GM18873 (cell line): Measurements from ENCODE around the gene DNMT1.

ENCODE experiments used
- ATAC-seq: cut with Tn5 transposase; IDR thresholded peaks from one replicate; pipeline ENCODE4 v1.9.1; 2021; ENCODE audit warnings: mild to moderate bottlenecking, moderate library complexity, moderate number of reproducible peaks; ENCODE audit not compliant: unreplicated experiment, low FRiP score

The DNMT1 gene

DNA sequence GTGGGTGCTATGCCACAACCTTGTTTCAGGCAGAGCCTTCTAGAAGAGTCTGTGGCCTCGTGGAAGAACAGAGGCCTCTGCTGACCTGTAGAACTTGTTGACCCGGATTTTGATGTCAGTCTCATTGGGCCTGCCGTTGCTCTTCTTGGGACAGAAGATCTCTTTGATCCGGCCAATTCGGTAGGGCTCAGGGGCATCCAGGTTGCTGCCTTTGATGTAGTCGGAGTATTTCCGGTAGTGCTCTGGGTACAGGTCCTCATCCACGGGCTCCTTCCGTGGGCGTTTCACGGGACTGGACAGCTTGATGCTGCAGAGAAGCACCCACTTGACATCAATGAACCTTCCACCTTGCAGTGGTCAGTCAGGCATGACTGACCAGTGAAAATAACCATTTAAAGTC lies 51.1 kb downstream of the DNMT1 start:
- no peak for ATAC-seq

- no peak for ATAC-seq
These were observed 51.9 kb downstream of the DNMT1 start for GRCh38 chr19:10142701-10143375.

GRCh38 chr19:10141973-10142372 lies 52.8 kb downstream of the DNMT1 start:
- no peak for ATAC-seq

DNA sequence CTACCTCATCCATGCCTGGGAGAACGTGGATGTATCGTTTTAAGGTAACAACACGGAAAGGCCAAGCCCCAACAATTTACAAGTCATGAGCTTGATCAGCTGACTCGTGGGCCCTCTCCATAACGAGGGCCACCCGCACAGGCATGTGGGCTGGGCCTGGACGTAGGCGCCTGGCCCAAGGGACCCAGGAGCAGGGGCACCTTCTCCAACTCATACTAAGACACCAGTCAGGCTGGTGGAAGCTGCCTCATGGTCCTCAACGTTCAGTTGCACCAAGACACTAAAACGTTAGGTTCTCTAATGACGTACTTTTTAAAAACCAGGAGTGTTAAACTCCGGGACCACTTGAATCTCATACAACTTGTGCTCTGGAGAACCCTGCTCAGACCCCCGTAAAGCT lies 53.3 kb downstream of the DNMT1 start:
- ATAC-seq: no peak

- ATAC-seq: no peak
These were observed 54.8 kb downstream of the DNMT1 start for GRCh38 chr19:10139952-10140351.

DNA sequence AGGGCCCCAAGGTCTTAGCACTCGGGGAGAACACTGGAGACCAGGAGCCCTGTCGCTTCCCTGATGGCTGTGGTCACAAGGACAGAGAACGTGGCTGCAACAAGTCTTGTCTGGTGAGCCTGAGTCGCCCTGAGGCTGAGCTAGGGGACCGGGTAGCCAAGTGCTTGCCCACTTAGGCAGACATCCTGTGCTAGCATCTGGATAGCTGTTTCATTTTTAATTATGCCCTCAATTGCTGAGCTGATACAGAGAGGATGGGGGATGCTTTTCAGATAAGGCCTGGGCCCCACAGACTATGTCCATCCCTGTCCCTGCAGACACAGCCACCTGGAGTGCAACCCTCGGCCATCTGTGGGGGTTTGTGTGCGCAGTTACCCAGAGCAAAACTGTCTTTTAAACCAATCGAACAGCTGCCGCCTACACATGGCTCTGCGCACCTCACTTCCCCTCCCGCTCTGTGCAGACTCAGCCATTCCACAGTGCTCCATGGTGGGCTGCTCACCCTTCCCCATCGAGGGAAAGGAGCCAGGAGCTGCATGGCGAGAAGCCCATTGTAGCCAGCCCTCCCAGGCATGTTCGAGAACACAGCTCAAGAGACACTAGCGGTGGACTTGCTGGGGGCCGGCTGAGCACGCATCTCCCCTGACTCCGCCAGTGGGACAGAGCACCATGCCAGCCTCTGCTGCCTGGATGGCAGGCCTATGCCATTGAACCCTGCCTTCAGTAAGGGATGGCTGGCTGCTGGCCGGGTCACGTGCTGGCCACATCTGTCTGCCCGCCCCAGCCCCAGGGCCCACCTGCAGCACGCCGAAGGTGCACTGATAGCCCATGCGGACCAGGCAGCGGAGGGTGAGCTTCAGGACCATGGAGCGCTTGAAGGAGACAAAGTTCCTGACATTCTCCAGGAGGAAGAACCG lies 55.6 kb downstream of the DNMT1 start:
- ATAC-seq: no peak

GRCh38 chr19:10137751-10138682 lies 56.7 kb downstream of the DNMT1 start:
- ATAC-seq: no peak

GRCh38 chr19:10136936-10137335 lies 57.8 kb downstream of the DNMT1 start:
- ATAC-seq: no peak

DNA sequence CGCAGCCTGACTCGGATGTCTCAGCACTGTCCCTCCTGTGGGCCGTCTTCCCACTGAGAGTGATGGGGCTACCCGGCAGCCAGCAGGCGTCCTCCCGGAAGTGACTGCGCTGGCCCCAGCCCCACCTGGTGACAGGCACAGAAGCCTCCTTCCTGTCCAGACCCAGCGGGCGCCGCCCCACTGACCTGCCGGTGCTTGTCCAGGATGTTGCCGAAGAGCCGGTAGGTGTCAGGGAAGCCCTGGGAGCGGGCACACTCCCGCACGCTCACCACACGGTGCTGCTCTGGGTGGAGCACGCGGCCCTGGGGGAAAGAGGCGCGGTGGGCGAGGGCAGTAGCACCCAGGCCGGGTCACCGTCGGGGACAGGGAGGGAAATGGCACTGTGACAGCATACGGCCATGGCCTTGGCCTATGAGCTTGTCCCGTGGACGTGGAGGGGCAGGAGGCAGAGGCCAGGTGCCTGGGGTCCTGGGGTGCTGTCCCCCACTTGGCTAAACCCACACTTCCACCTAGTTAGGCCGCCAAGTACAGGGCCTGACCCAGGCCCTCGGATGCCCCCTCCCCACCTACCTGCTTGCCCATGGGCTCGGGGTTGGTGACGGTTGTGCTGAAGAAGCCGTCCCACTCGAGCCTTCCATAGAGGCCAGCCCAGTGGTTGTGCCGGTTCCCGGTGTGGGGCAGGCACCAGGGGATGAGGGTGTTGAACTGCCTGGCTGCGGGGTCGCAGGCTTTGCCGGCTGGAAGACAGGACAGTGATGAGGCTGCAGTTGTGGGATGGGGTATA lies 59.0 kb downstream of the DNMT1 start:
- no peak for ATAC-seq

GRCh38 chr19:10134040-10134439 lies 60.7 kb downstream of the DNMT1 start:
- ATAC-seq: no peak

- ATAC-seq: no peak
These were observed 61.2 kb downstream of the DNMT1 start for GRCh38 chr19:10133596-10133995.

DNA sequence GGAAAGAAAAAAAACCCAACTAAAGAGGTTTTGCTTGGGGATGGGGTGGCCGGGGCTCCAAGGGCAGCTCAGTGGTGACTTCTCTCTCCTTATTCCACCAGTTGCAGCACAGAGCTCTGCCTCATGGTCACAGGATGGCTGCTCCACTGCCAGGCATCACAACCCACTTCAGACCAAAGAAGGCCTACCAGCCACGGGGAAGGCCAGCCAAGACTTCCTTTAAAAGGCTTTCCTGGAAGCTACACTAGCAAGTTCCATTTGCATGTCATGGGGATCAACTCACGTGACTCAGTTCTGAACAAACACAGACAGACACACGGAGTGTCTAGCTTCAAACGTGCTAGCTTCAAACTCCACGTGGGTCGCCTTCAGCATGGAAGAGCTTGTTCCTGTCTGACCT lies 61.8 kb downstream of the DNMT1 start:
- no peak for ATAC-seq

- ATAC-seq: no peak
These were observed 68.5 kb downstream of the DNMT1 start for GRCh38 chr19:10126213-10126639.

DNA sequence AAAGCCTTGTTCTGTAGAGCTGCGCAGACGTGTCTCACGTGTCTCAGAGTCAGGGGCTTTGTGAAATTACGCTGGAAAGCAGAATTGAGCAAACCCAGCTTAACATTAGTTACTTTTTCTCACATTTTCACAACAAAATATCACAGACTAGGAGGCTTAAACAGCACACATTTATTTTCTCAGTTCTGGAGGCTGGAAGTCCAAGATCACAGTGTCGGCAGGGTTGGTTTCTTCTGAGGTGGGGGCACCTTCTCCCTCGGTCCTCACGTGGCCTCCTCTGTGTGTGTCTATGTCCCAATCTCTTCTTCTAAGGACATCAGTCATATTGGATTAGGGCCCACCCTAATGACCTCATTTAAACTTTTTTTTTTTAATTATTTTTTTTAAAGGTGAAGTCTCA lies 70.3 kb downstream of the DNMT1 start:
- ATAC-seq: no peak

- no peak for ATAC-seq
These were observed 72.7 kb downstream of the DNMT1 start for GRCh38 chr19:10122045-10122444.

DNA sequence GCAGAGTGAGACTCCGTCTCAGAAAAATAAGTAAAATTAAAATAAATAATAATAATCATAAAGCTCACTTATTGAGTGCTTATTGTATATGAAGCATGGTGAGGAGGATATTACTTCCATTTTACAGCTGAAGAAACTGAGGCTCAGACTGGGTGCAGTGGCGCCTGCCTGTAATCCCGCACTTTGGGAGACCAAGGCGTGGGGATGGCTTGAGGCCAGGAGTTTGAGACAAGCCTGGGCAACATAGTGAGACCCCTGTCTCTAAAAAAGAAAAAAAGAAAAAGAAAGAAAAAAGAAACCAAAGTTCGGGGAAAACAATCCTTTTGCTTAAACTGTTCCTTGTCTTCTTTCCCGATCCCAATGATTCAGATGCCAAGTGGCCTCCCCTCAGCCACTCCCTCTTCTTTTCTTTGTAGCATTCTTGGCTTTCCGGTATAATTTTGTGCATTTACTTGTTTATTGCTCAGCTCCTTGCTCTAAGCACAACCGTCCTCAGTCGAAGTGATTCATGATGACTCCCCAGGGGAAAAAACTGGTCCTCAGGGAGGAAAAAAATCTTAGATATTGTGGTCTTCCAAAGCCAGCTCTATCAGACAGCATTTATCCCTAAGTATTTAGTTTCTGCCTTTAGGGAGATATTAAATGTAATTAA lies 74.1 kb downstream of the DNMT1 start:
- ATAC-seq: no peak

DNA sequence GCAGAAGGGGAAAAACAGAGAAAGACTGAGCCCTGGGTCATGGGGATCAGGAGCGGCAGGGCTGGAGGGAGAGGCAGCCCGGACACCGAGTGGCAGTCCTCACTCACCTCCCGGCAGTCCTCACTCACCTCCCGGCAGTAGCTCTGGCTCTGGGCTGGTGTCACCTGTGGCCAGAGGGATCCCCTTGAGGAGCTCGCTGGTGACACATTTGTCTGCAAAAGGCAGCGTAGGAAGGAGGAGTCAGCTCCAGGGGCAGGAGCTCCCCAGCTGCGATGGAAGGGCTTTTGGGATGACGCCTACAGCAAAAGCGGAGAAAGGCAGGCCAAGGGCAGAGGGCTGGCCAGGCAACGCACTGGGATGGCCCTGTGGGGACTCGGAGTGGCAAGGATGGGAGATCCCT lies 75.8 kb downstream of the DNMT1 start:
- no peak for ATAC-seq

DNA sequence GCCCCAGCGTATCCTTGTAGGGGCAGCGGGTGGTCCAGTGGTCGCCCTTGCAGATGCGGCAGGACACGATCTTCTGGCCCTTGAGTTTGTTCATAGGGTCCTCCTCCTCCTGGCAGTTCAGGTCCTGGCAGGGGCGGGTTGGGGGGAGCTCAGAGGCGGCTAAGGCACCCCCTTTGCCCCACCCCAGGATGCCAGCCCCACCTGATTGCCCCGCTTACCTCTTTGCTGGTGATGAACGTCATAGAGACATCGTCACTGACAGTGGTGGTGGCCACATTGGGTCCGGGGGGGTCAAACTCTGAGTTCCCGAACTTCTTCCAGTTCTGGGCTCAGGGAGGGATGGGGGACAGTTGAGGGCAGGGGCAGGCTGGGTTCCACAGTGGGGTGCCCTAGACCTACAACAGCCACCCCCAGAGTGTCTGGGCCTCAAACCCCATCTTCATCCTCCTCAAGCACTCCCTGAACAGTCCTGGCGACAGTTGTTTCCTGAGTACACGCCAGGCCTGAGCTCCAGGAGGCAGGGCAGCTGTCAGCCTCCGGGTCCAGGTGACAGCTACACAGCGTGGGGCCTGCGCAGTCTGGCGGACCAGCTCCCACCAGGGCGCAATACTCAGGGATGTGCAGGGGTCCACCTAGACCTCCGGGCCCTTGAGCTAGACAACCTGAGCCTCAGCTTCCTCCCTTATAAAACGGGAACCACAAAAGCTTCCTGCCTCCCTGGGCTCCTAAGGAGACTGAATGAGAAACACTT lies 77.7 kb downstream of the DNMT1 start:
- no peak for ATAC-seq
